ENCODE measurements around the gene NEDD1.
A peak's percentile ranks its signal among the peaks of the same experiment; 100 is the strongest.

Gene NEDD1

GRCh38 chr12:96901175-96901574, 5.9 kb upstream of the NEDD1 start:
- no peak overlapping the region for H3K4me3 ChIP-seq (ENCODE audit: extremely low read depth, insufficient read depth, low read length, poor library complexity, severe bottlenecking)
- H3K9me3 ChIP-seq (ENCODE audit: control insufficient read depth, low read length), result no peaks in the 10 kb centered on the region
- H3K27ac ChIP-seq (ENCODE audit: low read depth, low read length, severe bottlenecking), result no peak overlapping the region
- no peaks in the 10 kb centered on the region for H3K36me3 ChIP-seq (ENCODE audit: control insufficient read depth, insufficient read depth, low read length)
- no peaks in the 10 kb centered on the region for H3K4me1 ChIP-seq (ENCODE audit: control insufficient read depth, insufficient read depth, low read length, poor library complexity, severe bottlenecking)

GRCh38 chr12:96902076-96902475, 5.0 kb upstream of the NEDD1 start:
- H3K9me3 ChIP-seq (ENCODE audit: control insufficient read depth, low read length), result no peaks in the 10 kb centered on the region
- WGBS, 2 experiments (ENCODE audit: insufficient coverage in 2 of 2), result 95 to 98% methylated on average over 4 of the region's 4 CpGs

GRCh38 chr12:96906498-96906848, 584 bp upstream of the NEDD1 start:
- peak overlapping the region; percentile 64 for H3K27ac ChIP-seq (ENCODE audit: low read depth, low read length, severe bottlenecking)
- peak overlapping the region; percentile 77 for H3K4me3 ChIP-seq (ENCODE audit: extremely low read depth, insufficient read depth, low read length, poor library complexity, severe bottlenecking)
- WGBS, 2 experiments (ENCODE audit: insufficient coverage in 2 of 2), result 83 to 88% methylated on average over 5 of the region's 9 CpGs
- H3K9me3 ChIP-seq (ENCODE audit: control insufficient read depth, low read length), result no peaks in the 10 kb centered on the region
- no peaks in the 10 kb centered on the region for H3K36me3 ChIP-seq (ENCODE audit: control insufficient read depth, insufficient read depth, low read length)
- H3K4me1 ChIP-seq (ENCODE audit: control insufficient read depth, insufficient read depth, low read length, poor library complexity, severe bottlenecking), result peaks cover 6% of the 10 kb centered on the region

More at GRCh38 chr12:96902076-96902475, 5.0 kb upstream of the NEDD1 start:
- no peak overlapping the region for H3K27ac ChIP-seq (ENCODE audit: low read depth, low read length, severe bottlenecking)
- H3K36me3 ChIP-seq (ENCODE audit: control insufficient read depth, insufficient read depth, low read length), result no peaks in the 10 kb centered on the region
- no peak overlapping the region for H3K4me3 ChIP-seq (ENCODE audit: extremely low read depth, insufficient read depth, low read length, poor library complexity, severe bottlenecking)
- H3K4me1 ChIP-seq (ENCODE audit: control insufficient read depth, insufficient read depth, low read length, poor library complexity, severe bottlenecking), result no peaks in the 10 kb centered on the region

- H3K4me3 ChIP-seq (ENCODE audit: extremely low read depth, insufficient read depth, low read length, poor library complexity, severe bottlenecking), result peak overlapping the region; percentile 77
- H3K27ac ChIP-seq (ENCODE audit: low read depth, low read length, severe bottlenecking), result peak overlapping the region; percentile 64
- peaks cover 6% of the 10 kb centered on the region for H3K4me1 ChIP-seq (ENCODE audit: control insufficient read depth, insufficient read depth, low read length, poor library complexity, severe bottlenecking)
- 12 to 21% methylated on average over 18 to 21 of the region's 23 CpGs for WGBS, 2 experiments (ENCODE audit: insufficient coverage in 2 of 2)
- no peaks in the 10 kb centered on the region for H3K9me3 ChIP-seq (ENCODE audit: control insufficient read depth, low read length)
- H3K36me3 ChIP-seq (ENCODE audit: control insufficient read depth, insufficient read depth, low read length), result no peaks in the 10 kb centered on the region
These were observed 790 bp downstream of the NEDD1 start for GRCh38 chr12:96907671-96908422.

GRCh38 chr12:96908423-96908675, 1.3 kb downstream of the NEDD1 start:
- Histone ChIP-seq H3K4me3 (ENCODE audit: extremely low read depth, insufficient read depth, low read length, poor library complexity, severe bottlenecking) (peak overlapping the region; percentile 77), H3K27ac (ENCODE audit: low read depth, low read length, severe bottlenecking) (no peak overlapping the region), H3K36me3 (ENCODE audit: control insufficient read depth, insufficient read depth, low read length) (no peaks in the 10 kb centered on the region), H3K4me1 (ENCODE audit: control insufficient read depth, insufficient read depth, low read length, poor library complexity, severe bottlenecking) (peaks cover 6% of the 10 kb centered on the region), H3K9me3 (ENCODE audit: control insufficient read depth, low read length) (no peaks in the 10 kb centered on the region)
- WGBS, 2 experiments (ENCODE audit: insufficient coverage in 2 of 2), result 93 to 100% methylated on average over 2 to 3 of the region's 3 CpGs

DNA sequence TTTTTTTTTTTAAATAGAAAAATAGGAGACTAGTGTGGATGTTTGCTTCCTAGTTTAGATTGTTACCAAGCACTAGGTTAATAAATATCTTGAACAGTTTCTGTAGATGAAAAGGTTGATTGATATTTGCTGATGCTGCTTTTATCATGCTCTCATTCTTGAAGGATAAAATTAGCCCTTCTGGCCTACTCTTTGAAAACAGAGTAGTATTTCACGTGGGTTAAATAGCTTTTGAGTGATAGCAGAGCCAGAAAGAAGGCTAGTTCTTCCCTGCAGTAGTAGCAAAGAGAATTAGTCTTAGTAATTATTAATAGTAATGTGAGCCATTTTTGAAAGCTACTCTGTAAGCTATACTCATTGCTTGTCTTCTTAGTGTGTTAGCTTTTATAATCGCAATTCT, 5.2 kb downstream of the NEDD1 start:
- H3K4me1 ChIP-seq (ENCODE audit: control insufficient read depth, insufficient read depth, low read length, poor library complexity, severe bottlenecking), result peaks cover 6% of the 10 kb centered on the region
- no peak overlapping the region for H3K4me3 ChIP-seq (ENCODE audit: extremely low read depth, insufficient read depth, low read length, poor library complexity, severe bottlenecking)
- WGBS, 2 experiments (ENCODE audit: insufficient coverage in 2 of 2), result 100% methylated on average over 1 of the region's 2 CpGs; no CpG with 5 or more reads in 1 of the 2 experiments
- no peaks in the 10 kb centered on the region for H3K9me3 ChIP-seq (ENCODE audit: control insufficient read depth, low read length)
- H3K36me3 ChIP-seq (ENCODE audit: control insufficient read depth, insufficient read depth, low read length), result peaks cover 12% of the 10 kb centered on the region
- H3K27ac ChIP-seq (ENCODE audit: low read depth, low read length, severe bottlenecking), result no peak overlapping the region

GRCh38 chr12:96912943-96913342, 5.9 kb downstream of the NEDD1 start:
- peaks cover 6% of the 10 kb centered on the region for H3K4me1 ChIP-seq (ENCODE audit: control insufficient read depth, insufficient read depth, low read length, poor library complexity, severe bottlenecking)
- H3K9me3 ChIP-seq (ENCODE audit: control insufficient read depth, low read length), result no peaks in the 10 kb centered on the region
- H3K27ac ChIP-seq (ENCODE audit: low read depth, low read length, severe bottlenecking), result no peak overlapping the region
- WGBS, 2 experiments (ENCODE audit: insufficient coverage in 2 of 2), result 92 to 100% methylated on average over 2 of the region's 2 CpGs
- no peak overlapping the region for H3K4me3 ChIP-seq (ENCODE audit: extremely low read depth, insufficient read depth, low read length, poor library complexity, severe bottlenecking)
- peaks cover 12% of the 10 kb centered on the region for H3K36me3 ChIP-seq (ENCODE audit: control insufficient read depth, insufficient read depth, low read length)

GRCh38 chr12:96919510-96920210, 12.6 kb downstream of the NEDD1 start:
- H3K4me1 ChIP-seq (ENCODE audit: control insufficient read depth, insufficient read depth, low read length, poor library complexity, severe bottlenecking), result no peaks in the 10 kb centered on the region
- no peak overlapping the region for H3K4me3 ChIP-seq (ENCODE audit: extremely low read depth, insufficient read depth, low read length, poor library complexity, severe bottlenecking)
- peaks cover 7% of the 10 kb centered on the region for H3K9me3 ChIP-seq (ENCODE audit: control insufficient read depth, low read length)
- WGBS, 2 experiments (ENCODE audit: insufficient coverage in 2 of 2), result no CpG with 5 or more reads among the region's 2 CpGs
- peaks cover 26% of the 10 kb centered on the region for H3K36me3 ChIP-seq (ENCODE audit: control insufficient read depth, insufficient read depth, low read length)
- H3K27ac ChIP-seq (ENCODE audit: low read depth, low read length, severe bottlenecking), result no peak overlapping the region

DNA sequence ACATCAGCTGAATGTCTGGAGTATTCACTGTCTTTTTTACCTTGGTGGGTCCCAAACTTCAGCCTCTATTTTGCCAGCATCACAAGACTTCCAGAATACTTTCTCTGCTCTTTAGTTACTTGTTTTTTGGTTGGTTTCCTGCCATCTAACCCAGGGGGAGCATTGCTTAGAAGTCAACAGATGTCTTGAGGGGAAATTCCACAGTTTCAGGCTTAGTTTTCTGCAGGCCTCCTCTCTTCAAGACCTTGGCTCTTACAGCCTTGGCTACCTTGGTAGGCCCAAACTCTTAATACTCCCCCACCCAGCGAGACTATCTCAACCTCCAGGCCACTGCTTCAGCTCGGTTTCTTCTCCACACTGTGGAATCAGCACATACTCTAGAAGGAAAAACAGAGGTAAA, 41.7 kb downstream of the NEDD1 start:
- H3K4me3 ChIP-seq (ENCODE audit: extremely low read depth, insufficient read depth, low read length, poor library complexity, severe bottlenecking), result no peak overlapping the region
- H3K9me3 ChIP-seq (ENCODE audit: control insufficient read depth, low read length), result no peaks in the 10 kb centered on the region
- no peaks in the 10 kb centered on the region for H3K4me1 ChIP-seq (ENCODE audit: control insufficient read depth, insufficient read depth, low read length, poor library complexity, severe bottlenecking)
- H3K27ac ChIP-seq (ENCODE audit: low read depth, low read length, severe bottlenecking), result no peak overlapping the region
- H3K36me3 ChIP-seq (ENCODE audit: control insufficient read depth, insufficient read depth, low read length), result peaks cover 30% of the 10 kb centered on the region
- no CpG with 5 or more reads among the region's 2 CpGs for WGBS, 2 experiments (ENCODE audit: insufficient coverage in 2 of 2)

DNA sequence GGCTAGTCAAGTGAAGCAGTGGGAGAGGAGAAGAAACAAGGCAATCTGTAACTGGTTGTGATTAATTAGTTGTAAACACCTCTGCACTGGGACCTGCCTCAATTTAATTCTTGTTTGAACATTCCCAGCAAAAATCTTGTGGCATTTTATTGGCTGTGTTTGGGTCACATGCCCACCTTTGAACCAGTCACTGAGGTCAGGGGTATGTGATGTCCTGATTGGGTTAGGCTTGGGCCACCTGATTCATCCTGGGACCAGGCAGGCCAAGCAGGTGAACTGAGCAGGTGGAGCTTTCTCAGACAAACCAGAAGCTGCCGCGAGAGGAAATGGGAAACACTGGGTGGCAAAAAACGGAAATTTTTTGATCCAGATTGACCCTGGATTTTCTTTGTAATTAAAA, 72.5 kb downstream of the NEDD1 start:
- H3K9me3 ChIP-seq (ENCODE audit: control insufficient read depth, low read length), result no peaks in the 10 kb centered on the region
- WGBS, 2 experiments (ENCODE audit: insufficient coverage in 2 of 2), result 84 to 100% methylated on average over 2 to 3 of the region's 3 CpGs
- H3K4me3 ChIP-seq (ENCODE audit: extremely low read depth, insufficient read depth, low read length, poor library complexity, severe bottlenecking), result no peak overlapping the region
- no peak overlapping the region for H3K27ac ChIP-seq (ENCODE audit: low read depth, low read length, severe bottlenecking)
- peaks cover 7% of the 10 kb centered on the region for H3K4me1 ChIP-seq (ENCODE audit: control insufficient read depth, insufficient read depth, low read length, poor library complexity, severe bottlenecking)
- H3K36me3 ChIP-seq (ENCODE audit: control insufficient read depth, insufficient read depth, low read length), result no peaks in the 10 kb centered on the region

DNA sequence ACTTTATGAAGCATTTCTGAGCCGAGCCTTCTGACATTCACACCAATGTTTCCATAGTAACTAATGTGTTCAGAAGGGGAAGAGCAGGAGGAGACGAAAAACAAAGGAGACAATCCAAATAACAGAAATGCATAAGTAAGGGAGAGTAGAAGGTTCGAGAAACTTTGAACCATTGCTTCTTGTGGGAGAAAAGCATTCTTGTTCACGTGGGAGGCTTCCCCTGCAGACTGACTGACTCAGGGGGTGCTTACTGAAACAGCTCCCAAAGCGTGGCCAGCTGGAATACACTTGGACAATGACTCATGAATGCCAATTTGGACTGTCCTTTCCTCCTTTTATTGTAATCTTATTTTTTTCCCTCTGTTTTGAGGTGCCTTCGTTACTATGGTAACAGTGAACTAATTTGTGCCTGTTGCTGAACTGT, 73.9 kb downstream of the NEDD1 start:
- WGBS, 2 experiments (ENCODE audit: insufficient coverage in 2 of 2), result 52 to 62% methylated on average over 3 of the region's 6 CpGs
- Histone ChIP-seq H3K4me1 (ENCODE audit: control insufficient read depth, insufficient read depth, low read length, poor library complexity, severe bottlenecking) (peaks cover 7% of the 10 kb centered on the region), H3K9me3 (ENCODE audit: control insufficient read depth, low read length) (no peaks in the 10 kb centered on the region), H3K27ac (ENCODE audit: low read depth, low read length, severe bottlenecking) (peak overlapping the region; percentile 51), H3K36me3 (ENCODE audit: control insufficient read depth, insufficient read depth, low read length) (no peaks in the 10 kb centered on the region), H3K4me3 (ENCODE audit: extremely low read depth, insufficient read depth, low read length, poor library complexity, severe bottlenecking) (no peak overlapping the region)
